ENCODE measurements around the gene XPC.

- TF ChIP-seq CTCF (conservative IDR thresholded peaks at IDR 0.05; ENCODE audit: low read depth, low read length), result no peak
- no peak for TF ChIP-seq EZH2 (IDR thresholded peaks at IDR 0.05; ENCODE audit: borderline replicate concordance, low read depth, low read length, poor library complexity, severe bottlenecking)
These were observed 52.1 kb downstream of the XPC start for GRCh38 chr3:14126017-14126886.
